ENCODE measurements around the gene PM20D2. TPM values are rescaled to one million over a fixed set of nuclear protein-coding genes. Genes with fewer than 3 reads are reported as not detected.
A peak's percentile ranks its signal among the peaks of the same experiment; 100 is the strongest.

The PM20D2 gene
- total RNA-seq, 2 experiments from 2014 or later, result 27.5 to 28.1 TPM

DNA sequence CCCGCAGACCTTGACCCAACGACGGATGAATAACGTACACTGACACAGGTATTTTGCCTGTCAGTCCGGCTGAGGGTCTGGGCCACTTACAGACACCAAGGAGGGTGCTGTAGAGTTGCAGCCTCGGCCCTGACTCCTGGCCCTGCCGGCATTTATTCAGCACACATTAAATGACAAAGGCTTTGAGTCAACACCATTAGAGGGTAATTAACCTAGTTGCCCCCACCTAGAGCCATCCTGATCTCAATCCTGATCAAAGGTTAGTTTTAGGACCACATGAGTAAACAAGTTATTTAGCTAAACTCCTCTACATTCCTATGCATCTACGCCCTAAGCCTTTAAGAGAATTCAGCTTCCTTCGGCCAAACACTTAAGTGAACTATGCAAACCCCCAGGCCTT lies 11.9 kb upstream of the PM20D2 start:
- H3K27ac Mint-ChIP-seq, result no peak overlapping the region
- H3K9me3 Mint-ChIP-seq, result peaks cover under 1% of the 10 kb centered on the region
- no peaks in the 10 kb centered on the region for H3K4me1 Mint-ChIP-seq
- H3K27me3 Mint-ChIP-seq, result no peaks in the 10 kb centered on the region
- DNase-seq, result no peak
- no peak overlapping the region for H3K4me3 Mint-ChIP-seq
- no peaks in the 10 kb centered on the region for H3K36me3 Mint-ChIP-seq

DNA sequence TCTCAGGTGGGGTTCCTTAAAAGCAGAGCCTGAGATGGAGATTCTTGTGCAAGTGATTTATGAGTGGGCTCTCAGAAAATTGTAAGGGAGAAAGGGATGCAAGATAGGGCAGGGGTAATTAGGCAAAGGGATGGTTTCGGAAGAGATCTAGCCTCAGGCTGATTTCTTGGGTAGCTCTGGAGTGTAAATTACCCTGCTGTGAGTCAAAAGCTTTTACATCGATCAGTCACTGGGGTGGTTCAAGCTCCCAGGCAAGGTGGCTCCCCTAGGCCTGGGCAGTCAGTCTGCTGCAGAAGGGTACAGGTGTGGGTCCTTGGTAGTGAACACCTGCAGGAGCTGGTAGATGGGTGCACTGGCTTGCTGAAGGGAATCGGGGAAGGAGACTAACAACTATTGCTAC lies 11.1 kb upstream of the PM20D2 start:
- Mint-ChIP-seq H3K27ac (no peak overlapping the region), H3K9me3 (no peaks in the 10 kb centered on the region), H3K27me3 (no peaks in the 10 kb centered on the region), H3K4me3 (no peak overlapping the region), H3K36me3 (no peaks in the 10 kb centered on the region), H3K4me1 (no peaks in the 10 kb centered on the region)
- DNase-seq, result no peak

DNA sequence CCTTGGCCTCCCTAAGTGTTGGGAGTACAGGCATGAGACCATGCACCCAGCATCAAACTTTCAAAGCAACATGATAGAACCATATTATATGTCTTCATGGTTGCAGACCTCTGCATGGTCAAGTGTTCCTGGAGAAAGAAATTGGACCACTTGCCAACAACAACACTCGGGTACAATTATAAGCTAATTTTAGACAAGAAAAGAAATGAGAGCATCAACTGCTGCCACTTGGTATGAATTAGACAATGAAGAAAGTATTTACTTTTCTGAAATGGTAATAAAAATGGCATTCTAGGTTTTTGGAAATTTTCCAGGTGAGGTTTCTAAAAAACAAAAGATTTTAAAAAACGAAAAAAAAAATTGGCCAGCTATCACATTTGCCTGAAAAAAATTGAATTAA lies 7.7 kb upstream of the PM20D2 start:
- no peak overlapping the region for H3K4me3 Mint-ChIP-seq
- no peaks in the 10 kb centered on the region for H3K9me3 Mint-ChIP-seq
- H3K4me1 Mint-ChIP-seq, result no peaks in the 10 kb centered on the region
- no peaks in the 10 kb centered on the region for H3K36me3 Mint-ChIP-seq
- no peaks in the 10 kb centered on the region for H3K27me3 Mint-ChIP-seq
- no peak for DNase-seq
- H3K27ac Mint-ChIP-seq, result no peak overlapping the region

DNA sequence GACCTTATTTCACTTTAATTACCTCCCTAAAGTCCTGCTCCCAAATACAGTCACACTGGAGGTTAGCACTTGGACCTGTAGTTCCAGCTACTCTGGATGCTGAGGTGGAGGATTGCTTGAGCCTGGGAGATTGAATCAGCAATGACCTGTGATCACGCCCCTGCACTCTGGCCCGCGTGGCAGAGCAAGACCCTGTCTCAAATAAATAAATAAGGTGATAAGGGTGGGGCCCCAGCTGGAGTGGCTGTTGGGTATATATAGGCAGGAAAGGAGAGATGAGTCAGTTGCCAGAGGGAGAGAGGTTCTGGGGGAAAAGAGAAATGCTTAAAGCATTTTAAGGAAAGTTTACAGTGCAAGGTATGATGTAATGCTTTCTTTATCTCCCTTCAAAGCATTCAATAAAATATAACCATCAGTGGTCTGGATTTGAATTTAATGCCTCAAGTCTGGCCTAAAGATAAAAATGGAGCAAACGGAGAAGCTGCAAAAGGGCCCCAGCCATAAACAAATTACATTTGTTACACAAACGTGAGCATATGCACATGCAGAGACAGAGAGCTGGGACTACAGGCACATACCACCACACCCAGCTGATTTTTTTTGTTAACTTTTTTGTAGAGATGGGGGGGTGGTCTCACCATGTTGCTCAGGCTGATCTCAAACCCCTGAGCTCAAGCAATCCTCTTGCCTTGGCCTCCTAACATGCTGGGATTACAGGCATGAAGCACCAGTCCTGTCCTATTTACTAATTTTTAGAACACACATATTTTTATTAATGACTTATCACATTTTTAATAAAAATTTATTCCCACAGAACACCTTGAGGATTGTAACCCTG lies 6.1 kb upstream of the PM20D2 start:
- Mint-ChIP-seq H3K9me3 (no peaks in the 10 kb centered on the region), H3K4me1 (peaks cover 4% of the 10 kb centered on the region), H3K36me3 (no peaks in the 10 kb centered on the region), H3K27me3 (no peaks in the 10 kb centered on the region), H3K27ac (no peak overlapping the region), H3K4me3 (no peak overlapping the region)
- DNase-seq, result no peak

DNA sequence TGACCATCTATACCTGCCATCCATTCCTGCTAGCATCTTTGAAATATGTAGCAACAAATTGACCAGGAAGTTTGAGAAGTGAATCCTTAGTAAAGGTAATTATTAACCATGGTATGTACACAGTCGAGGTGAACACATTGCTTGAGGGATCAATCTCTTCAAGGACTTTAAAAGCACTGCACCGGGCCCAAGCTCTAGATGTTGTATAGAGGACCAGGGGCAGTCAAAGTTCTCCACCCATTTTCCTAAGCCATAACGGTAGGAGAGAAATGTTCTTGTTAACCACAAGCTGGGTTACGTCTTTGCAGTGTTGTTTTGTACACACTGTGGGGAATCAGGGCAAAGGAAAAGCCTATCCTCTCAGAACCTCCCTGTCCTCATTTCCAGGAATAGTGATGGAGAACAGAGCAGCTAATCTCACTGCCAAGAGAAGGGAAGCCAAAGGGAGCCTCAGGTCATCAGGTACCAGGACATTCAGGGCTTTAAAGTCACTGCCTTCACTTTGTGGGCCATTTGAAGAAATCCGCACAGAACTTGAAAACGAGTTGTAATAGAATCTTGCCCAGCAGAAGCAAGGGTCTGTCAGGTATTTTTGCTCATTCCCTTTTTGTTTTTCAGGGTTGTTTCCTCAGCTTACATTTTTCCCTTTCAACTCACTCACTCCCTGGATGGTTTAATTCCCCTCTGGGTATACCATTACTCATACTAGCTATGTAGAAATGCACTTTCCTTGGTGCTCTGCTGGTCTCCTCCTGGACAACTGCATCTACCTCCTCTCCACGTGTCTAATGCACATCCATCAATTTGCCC lies 5.3 kb upstream of the PM20D2 start:
- Mint-ChIP-seq H3K36me3 (no peaks in the 10 kb centered on the region), H3K9me3 (no peaks in the 10 kb centered on the region), H3K4me1 (peaks cover 7% of the 10 kb centered on the region), H3K4me3 (no peak overlapping the region), H3K27me3 (no peaks in the 10 kb centered on the region), H3K27ac (no peak overlapping the region)
- DNase-seq, result no peak

DNA sequence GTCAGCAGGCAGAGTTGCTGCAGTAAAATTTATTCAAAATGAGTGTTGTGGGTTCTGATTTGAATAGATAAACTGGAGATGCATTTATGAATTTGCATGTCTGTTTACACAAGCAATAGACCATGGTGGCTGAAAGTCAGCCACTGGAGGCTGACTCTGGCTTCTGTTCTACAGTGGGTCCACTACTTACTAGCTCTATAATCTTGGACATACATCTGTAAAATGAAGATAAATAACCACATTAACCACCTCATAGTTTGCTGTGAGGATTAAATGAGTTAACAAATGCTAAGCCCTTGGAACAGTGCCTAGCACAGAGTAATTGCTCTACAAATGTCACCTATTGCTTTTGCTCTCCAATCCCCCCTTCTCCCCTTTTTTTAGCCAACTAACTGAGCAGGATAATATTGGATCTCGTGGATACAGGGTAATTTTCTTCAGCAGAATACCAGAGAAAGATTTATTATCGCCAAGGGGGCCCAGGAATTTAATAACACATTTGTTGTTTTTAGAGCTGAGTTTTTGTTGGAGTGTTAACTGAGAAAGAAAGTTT lies 1.4 kb upstream of the PM20D2 start:
- peaks cover 23% of the 10 kb centered on the region for H3K4me1 Mint-ChIP-seq
- H3K27me3 Mint-ChIP-seq, result no peaks in the 10 kb centered on the region
- peak overlapping the region; percentile 4 for H3K4me3 Mint-ChIP-seq
- H3K9me3 Mint-ChIP-seq, result no peaks in the 10 kb centered on the region
- H3K36me3 Mint-ChIP-seq, result peaks cover 14% of the 10 kb centered on the region
- H3K27ac Mint-ChIP-seq, result peak overlapping the region; percentile 31
- DNase-seq, result no peak

DNA sequence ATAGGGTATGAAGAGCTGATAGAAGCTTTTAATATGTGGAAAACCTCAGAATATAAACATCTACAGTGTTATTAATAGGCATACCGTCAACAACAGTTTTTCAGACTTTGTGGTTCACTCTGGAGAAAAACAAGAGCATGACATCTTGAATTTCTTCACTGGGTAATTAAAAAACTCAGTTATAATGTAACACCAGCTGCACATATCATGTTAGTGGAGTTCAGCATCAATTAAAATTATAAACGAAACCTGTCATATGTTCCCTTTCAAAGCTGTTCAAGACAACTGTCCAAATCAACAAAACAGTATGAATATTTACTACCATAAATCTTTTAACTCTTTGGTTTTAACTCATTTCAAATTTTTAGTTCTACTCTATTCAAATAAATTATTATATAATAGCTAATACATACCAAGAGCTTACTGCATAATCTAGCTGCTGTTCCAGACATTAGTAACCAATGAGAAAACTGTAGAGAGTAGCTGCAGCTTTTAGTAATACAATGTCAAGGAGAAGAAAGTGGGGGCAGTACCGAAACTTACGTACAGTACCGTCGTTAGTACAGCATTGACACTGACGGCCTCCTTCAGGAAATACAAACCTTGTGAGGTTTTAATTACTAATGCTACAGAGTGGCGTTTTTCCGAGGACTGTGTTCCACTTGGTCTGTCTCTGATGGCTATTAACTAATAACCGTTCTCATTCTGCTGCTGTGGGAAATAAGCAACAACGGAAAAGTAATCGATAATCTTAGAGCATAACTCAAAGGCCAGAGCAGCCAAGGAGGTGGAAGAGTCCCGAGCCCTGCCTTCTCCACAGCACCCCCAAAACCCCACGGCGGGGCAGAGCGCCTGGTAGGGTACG lies 532 bp upstream of the PM20D2 start:
- peak overlapping the region; percentile 98 for H3K27ac Mint-ChIP-seq
- no peak for DNase-seq

DNA sequence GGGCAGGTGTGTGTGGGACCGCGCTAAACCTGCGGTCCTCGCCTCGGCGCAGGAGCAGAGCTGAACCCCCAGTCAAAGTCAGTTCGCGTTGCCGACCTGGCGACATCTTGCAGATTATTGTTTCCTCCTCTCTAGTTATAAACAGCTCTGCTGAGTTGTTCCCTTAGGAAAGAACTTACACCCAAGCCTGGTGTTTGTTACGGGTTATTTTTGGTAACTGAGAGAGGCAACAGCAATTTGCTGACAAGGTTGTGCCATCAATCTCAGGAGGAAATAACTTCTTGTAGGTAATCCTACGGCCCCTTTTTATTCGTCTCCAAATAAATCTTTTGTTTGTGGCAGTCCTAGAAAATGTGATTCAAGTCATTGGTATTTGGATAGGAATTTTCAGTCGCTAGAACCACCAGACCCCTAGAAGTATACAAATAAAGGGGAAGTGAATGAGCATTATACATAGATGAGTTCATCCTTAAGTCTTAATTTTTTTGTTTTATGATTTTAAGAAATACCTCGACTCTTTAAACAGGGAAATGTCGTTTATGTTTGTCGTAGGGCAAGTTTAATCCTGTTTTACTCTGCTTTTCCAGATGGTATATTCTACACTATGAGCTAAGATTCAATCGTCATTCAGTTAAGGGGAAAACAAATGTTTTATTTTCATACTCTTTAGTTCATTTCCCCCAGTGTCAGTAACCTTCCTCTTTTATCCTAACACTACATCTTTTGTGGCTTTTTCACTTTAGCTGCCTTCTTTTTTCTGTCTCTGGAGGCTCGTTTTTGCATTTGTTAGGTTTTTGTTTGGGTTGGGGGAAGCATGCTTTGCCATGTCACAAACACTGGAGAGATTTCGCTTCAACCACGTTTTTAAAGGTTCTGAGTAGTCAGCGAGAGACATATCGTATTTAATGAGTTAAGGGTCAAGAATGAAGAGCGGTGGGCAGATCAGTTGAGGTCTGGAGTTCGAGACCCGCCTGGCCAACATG lies 1.2 kb downstream of the PM20D2 start:
- Mint-ChIP-seq H3K9me3 (no peaks in the 10 kb centered on the region), H3K4me1 (peaks cover 27% of the 10 kb centered on the region), H3K27me3 (no peaks in the 10 kb centered on the region), H3K27ac (peak overlapping the region; percentile 86), H3K4me3 (peak overlapping the region; percentile 87), H3K36me3 (peaks cover 19% of the 10 kb centered on the region)
- DNase-seq, result no peak

More for the DNA sequence above, 532 bp upstream of the PM20D2 start:
- peak overlapping the region; percentile 85 for H3K4me3 Mint-ChIP-seq
- no peaks in the 10 kb centered on the region for H3K27me3 Mint-ChIP-seq
- H3K4me1 Mint-ChIP-seq, result peaks cover 27% of the 10 kb centered on the region
- H3K36me3 Mint-ChIP-seq, result peaks cover 15% of the 10 kb centered on the region
- no peaks in the 10 kb centered on the region for H3K9me3 Mint-ChIP-seq

DNA sequence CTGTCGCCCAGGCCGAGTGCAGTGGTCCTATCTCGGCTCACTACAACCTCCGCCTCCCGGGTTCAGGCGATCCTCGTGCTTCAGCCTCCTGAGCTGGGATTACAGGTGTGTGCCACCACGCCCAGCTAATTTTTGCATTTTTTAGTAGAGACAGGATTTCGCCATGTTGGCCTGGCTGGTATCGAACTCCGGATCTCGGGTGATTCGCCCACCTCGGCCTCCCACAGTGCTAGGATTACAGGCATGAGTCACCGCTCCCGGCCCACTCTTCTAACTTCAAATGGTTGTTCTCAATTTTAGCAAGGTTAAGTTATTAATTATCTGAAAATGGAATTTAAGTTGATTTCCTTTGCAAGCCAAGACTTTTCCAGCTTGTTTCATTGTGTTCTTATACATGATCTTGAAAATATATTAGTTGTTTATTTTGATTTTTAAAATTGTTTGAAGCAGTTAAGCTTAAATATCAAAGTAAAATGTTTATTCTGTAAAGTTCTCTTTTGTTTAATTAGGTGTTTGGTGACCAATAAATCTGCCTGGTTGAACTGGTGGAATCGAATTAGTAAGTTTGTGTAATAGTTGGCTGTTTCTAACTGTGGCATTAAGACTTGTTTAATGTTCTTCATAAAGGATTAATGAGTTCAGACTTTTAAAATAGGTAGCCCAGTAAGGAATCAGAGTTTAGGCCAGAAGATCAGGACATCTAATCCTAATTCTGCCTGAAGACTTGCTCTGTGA lies 2.3 kb downstream of the PM20D2 start:
- no peaks in the 10 kb centered on the region for H3K9me3 Mint-ChIP-seq
- peak; percentile 23 for DNase-seq
- no peak overlapping the region for H3K27ac Mint-ChIP-seq
- peaks cover 27% of the 10 kb centered on the region for H3K4me1 Mint-ChIP-seq
- H3K27me3 Mint-ChIP-seq, result no peaks in the 10 kb centered on the region
- peaks cover 23% of the 10 kb centered on the region for H3K36me3 Mint-ChIP-seq
- peak overlapping the region; percentile 67 for H3K4me3 Mint-ChIP-seq

DNA sequence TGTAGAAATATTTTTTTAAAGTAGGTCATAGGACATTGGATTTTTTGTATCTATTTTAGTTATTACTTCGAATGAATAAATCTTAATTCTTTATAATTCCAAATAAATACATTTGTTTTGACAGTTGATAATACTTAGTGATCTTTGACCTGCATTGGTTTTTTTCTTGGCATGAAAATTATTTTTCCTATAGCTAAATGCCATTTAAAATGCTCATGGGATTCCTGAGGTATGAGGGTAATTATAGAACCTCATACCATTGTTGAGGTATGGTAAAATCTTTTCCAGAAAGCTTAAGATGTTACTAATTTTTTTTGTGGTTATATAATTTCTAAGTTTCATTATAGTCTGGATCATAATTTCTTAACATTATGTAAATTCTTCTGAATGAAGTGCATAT lies 8.3 kb downstream of the PM20D2 start:
- Mint-ChIP-seq H3K9me3 (no peaks in the 10 kb centered on the region), H3K27me3 (no peaks in the 10 kb centered on the region), H3K4me1 (peaks cover 5% of the 10 kb centered on the region), H3K4me3 (no peak overlapping the region), H3K36me3 (peaks cover 20% of the 10 kb centered on the region), H3K27ac (no peak overlapping the region)
- no peak for DNase-seq

DNA sequence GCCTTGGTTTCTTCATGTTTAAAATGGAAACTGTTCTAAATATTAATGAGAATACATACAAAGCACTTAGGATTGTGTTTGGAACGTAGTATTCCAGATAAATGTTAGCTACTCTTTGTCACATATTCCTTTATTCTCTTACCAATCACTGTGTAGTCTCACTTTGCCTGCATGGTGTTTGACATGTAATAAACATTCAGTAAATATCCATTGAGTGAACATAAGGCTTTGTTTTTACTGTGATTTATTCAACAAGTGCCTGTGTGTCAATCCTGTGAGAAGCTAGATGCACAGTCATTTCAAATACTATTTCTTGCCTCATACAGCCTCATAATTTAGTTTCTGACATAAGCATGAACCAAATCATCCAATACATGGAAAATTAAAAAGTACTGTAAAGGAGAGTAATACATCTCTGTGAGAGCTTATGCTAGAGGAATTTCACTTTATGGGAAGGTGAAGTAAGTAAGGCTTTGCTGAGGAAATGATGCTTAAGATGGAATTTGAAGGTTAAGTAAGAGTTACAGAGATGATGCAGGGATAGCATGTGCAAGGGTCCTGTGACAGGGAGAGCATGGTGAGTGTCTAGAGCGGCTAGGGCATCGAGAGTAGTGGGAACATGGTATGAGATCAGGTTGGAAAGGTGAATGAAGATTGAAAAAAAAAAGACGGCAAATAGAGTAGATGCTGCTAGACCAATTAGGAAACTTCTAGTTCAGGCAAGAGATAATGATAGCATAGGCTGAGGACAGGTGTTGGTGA lies 14.7 kb downstream of the PM20D2 start:
- no peaks in the 10 kb centered on the region for H3K4me1 Mint-ChIP-seq
- peaks cover 18% of the 10 kb centered on the region for H3K36me3 Mint-ChIP-seq
- H3K27ac Mint-ChIP-seq, result no peak overlapping the region
- no peak for DNase-seq
- H3K27me3 Mint-ChIP-seq, result no peaks in the 10 kb centered on the region
- no peak overlapping the region for H3K4me3 Mint-ChIP-seq
- no peaks in the 10 kb centered on the region for H3K9me3 Mint-ChIP-seq

DNA sequence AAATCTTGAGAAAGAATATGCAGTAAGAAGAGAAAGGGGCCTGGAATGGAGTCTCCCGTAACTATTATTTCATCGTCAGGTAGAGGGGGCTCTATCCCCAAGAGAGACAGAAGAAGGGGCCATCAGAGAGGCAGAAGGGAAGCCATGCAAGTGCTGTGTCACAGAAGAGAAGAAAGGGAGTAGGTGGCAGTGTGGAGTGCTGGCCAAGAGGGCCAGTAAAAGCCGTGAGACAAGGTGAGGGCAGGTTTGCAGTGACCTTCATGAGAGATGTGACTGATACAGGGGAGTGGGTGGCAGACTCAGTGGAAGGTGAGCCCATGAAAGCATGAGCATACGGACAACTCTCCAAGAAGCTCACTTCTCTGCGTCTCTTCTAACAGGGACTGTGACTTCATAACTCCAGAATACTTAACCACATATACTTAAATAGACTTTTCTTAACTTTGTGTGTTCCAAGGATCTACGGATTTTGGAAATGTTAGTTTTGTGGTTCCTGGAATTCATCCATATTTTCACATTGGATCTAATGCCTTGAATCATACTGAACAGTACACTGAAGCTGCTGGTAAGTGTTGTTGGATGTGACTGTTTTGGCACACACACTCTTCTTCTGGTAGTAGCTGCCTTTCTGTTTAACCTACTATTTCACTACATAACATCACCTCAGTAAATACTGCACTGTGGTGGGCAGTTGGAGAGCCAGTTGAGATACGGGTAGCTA lies 15.6 kb downstream of the PM20D2 start:
- Mint-ChIP-seq H3K4me1 (no peaks in the 10 kb centered on the region), H3K27ac (peak overlapping the region; percentile 14), H3K9me3 (no peaks in the 10 kb centered on the region), H3K4me3 (no peak overlapping the region), H3K27me3 (no peaks in the 10 kb centered on the region), H3K36me3 (peaks cover 18% of the 10 kb centered on the region)
- DNase-seq, result no peak

Data from activated naive CD8-positive, alpha-beta T cell treated with anti-CD3 and anti-CD28 coated beads for 36 hours (primary cell).